Vagina (tissue), 2 donors: ENCODE measurements around the gene RNF223. TPM values are rescaled to one million over a fixed set of nuclear protein-coding genes. Genes with fewer than 3 reads are reported as not detected.

Experiments used
- DNase-seq, 2 donors: peaks; one replicate each; pipeline ENCODE4 v3.0.0-alpha.2; 2017; ENCODE audit errors: extremely low spot score in 2 of 2
- H3K27ac ChIP-seq: fragments of 200-600 bp; sonication (generic); one replicate; pipeline ENCODE4 v1.5.1; 2019
- H3K27me3 ChIP-seq: fragments of 200-600 bp; sonication (generic); one replicate; pipeline ENCODE4 v1.5.1; 2019
- H3K36me3 ChIP-seq, 2 donors: fragments of 200-600 bp; sonication (generic); one replicate each; pipeline ENCODE4 v1.5.1; 2017 to 2019
- H3K4me1 ChIP-seq: fragments of 200-600 bp; sonication (generic); one replicate; pipeline ENCODE4 v1.5.1; 2019
- H3K4me3 ChIP-seq, 2 donors: fragments of 200-600 bp; sonication (generic); 1 replicate in 1 of 2; 2 replicates in 1 of 2; pipeline ENCODE4 v1.5.1; 2016 to 2019
- H3K9me3 ChIP-seq: fragments of 200-600 bp; sonication (generic); one replicate; pipeline ENCODE4 v1.5.1; 2019
- POLR2A ChIP-seq, 2 donors: fragments of 450-650 bp; IDR thresholded peaks; one replicate each; pipeline ENCODE4 v1.6.1; 2017; ENCODE audit warnings: antibody characterized with exemption in 2 of 2, mild to moderate bottlenecking in 2 of 2, moderate library complexity in 2 of 2
- POLR2AphosphoS5 ChIP-seq, 2 donors: sonication (generic); formaldehyde crosslinking; IDR thresholded peaks; one replicate each; pipeline ENCODE4 v1.9.0; 2017; ENCODE audit warnings: antibody characterized with exemption in 2 of 2, mild to moderate bottlenecking in 2 of 2, low read depth in 1 of 2; ENCODE audit not compliant: insufficient read depth in 1 of 2
- intact Hi-C: fragments of 100-400 bp; cut with DNase I; formaldehyde crosslinking; loops from one replicate; pipeline ENCODE4 v1.15.1; 2023
- total RNA-seq: library from RNA; depleted of rRNA; stranded (reverse); fragments of >200 nt; gene quantifications from one replicate; pipeline ENCODE4 v1.2.3, GENCODE V29; 2016
- TF ChIP-seq, protein P1 (sequence below), 3 experiments: fragments of 450-650 bp in 2 of 3; fragments of 200-600 bp in 1 of 3; sonication (generic) in 1 of 3; IDR thresholded peaks; one replicate each; pipeline ENCODE4 v1.5.1; 2017 to 2019; ENCODE audit warnings: antibody characterized with exemption in 3 of 3, mild to moderate bottlenecking in 2 of 3, moderate library complexity in 2 of 3

The RNF223 gene
- total RNA-seq, 1 donor from 2014 or later, result 4.9 TPM

GRCh38 chr1:1088801-1089680 lies 14.9 kb upstream of the RNF223 start:
- DNase-seq, result no peak
- no peak overlapping the region for H3K27ac ChIP-seq
- TF ChIP-seq, protein P1, sequence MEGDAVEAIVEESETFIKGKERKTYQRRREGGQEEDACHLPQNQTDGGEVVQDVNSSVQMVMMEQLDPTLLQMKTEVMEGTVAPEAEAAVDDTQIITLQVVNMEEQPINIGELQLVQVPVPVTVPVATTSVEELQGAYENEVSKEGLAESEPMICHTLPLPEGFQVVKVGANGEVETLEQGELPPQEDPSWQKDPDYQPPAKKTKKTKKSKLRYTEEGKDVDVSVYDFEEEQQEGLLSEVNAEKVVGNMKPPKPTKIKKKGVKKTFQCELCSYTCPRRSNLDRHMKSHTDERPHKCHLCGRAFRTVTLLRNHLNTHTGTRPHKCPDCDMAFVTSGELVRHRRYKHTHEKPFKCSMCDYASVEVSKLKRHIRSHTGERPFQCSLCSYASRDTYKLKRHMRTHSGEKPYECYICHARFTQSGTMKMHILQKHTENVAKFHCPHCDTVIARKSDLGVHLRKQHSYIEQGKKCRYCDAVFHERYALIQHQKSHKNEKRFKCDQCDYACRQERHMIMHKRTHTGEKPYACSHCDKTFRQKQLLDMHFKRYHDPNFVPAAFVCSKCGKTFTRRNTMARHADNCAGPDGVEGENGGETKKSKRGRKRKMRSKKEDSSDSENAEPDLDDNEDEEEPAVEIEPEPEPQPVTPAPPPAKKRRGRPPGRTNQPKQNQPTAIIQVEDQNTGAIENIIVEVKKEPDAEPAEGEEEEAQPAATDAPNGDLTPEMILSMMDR (IDR thresholded peaks at IDR 0.05), result no peak
- TF ChIP-seq POLR2AphosphoS5 (IDR thresholded peaks at IDR 0.05; ENCODE audit: insufficient read depth in 1 of 2, low read depth in 1 of 2) (no peak), POLR2A (IDR thresholded peaks at IDR 0.05) (no peak)
- H3K36me3 ChIP-seq, result no peaks in the 10 kb centered on the region
- intact Hi-C loops, result no loop called here
- H3K9me3 ChIP-seq, result no peaks in the 10 kb centered on the region
- no peaks in the 10 kb centered on the region for H3K27me3 ChIP-seq
- H3K4me3 ChIP-seq, result no peak overlapping the region
- H3K4me1 ChIP-seq, result no peaks in the 10 kb centered on the region

GRCh38 chr1:1088029-1088800 lies 14.1 kb upstream of the RNF223 start:
- no peak for DNase-seq

DNA sequence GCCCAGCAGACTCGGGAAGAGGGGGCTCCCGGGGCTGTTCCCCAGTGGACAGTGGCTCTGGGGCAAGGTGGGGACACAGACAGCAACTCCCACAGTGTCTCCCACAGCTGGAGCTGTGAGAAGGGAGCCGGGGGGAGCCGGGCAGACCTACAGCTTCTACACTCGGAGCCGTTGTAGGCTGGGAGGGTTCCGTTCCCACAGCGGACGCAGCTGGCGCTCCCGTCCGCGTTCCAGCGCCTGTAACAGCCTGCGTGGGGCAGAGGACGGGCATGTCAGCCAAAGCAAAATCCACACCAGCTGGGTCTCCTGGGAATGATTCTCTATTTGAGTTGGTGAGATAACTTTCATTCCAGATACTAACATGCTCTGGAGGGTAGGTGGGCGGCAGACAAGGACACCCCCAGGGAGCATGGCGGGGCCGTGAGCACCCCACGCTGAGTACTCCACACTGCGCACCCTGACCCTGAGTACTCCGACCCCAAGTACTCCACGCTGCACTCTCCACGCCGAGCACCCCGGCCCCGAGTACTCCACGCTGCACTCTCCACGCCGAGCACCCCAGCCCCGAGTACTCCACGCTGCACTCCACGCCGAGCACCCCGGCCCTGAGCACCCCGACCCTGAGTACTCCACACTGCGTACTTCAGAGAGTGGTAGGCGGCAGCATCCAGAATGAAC lies 13.4 kb upstream of the RNF223 start:
- intact Hi-C loops, result no loop called here
- no peak overlapping the region for H3K27ac ChIP-seq
- no peaks in the 10 kb centered on the region for H3K27me3 ChIP-seq
- no peaks in the 10 kb centered on the region for H3K36me3 ChIP-seq
- H3K9me3 ChIP-seq, result no peaks in the 10 kb centered on the region
- TF ChIP-seq POLR2AphosphoS5 (IDR thresholded peaks at IDR 0.05; ENCODE audit: insufficient read depth in 1 of 2, low read depth in 1 of 2), result no peak
- TF ChIP-seq, protein P1 (IDR thresholded peaks at IDR 0.05), result no peak
- TF ChIP-seq POLR2A (IDR thresholded peaks at IDR 0.05), result no peak
- DNase-seq, result no peak
- no peak overlapping the region for H3K4me3 ChIP-seq
- H3K4me1 ChIP-seq, result no peaks in the 10 kb centered on the region

More at GRCh38 chr1:1088029-1088800, 14.1 kb upstream of the RNF223 start:
- TF ChIP-seq POLR2AphosphoS5 (IDR thresholded peaks at IDR 0.05; ENCODE audit: insufficient read depth in 1 of 2, low read depth in 1 of 2) (no peak), POLR2A (IDR thresholded peaks at IDR 0.05) (no peak)
- TF ChIP-seq, protein P1 (IDR thresholded peaks at IDR 0.05), result no peak
- Histone ChIP-seq H3K27ac (no peak overlapping the region), H3K36me3 (no peaks in the 10 kb centered on the region), H3K9me3 (no peaks in the 10 kb centered on the region), H3K4me3 (no peak overlapping the region), H3K27me3 (no peaks in the 10 kb centered on the region), H3K4me1 (no peaks in the 10 kb centered on the region)
- intact Hi-C loops, result no loop called here

DNA sequence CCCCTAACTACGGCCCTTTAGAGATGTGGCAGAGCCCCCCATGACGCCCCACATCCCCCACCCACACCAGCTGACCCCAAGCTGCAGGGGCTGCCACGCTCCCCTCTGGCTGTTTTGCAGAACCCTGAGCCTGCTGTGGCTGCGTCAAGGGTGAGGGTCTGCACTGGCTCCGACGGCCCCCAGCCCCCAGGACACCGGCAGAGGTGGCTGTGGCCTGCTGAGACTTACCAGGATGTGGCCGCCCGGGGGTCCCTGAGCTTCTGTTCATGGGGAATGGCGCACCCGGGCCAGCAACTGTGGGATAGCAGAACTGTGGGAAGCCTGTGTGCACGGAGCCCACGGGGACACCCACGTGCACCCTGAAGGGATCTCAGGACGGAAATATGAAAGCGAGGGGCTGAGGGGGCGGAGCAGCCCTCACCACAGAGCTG lies 12.8 kb upstream of the RNF223 start:
- DNase-seq, result no peak
- intact Hi-C loops, result no loop called here

More for the DNA sequence above, 12.8 kb upstream of the RNF223 start:
- no peaks in the 10 kb centered on the region for H3K36me3 ChIP-seq
- H3K9me3 ChIP-seq, result no peaks in the 10 kb centered on the region
- no peak for TF ChIP-seq POLR2AphosphoS5 (IDR thresholded peaks at IDR 0.05; ENCODE audit: insufficient read depth in 1 of 2, low read depth in 1 of 2)
- TF ChIP-seq, protein P1 (IDR thresholded peaks at IDR 0.05), result no peak
- TF ChIP-seq POLR2A (IDR thresholded peaks at IDR 0.05), result no peak
- H3K27ac ChIP-seq, result no peak overlapping the region
- no peaks in the 10 kb centered on the region for H3K27me3 ChIP-seq
- H3K4me3 ChIP-seq, result no peak overlapping the region
- H3K4me1 ChIP-seq, result no peaks in the 10 kb centered on the region
